ENCODE results near the gene EIF5.
A peak's percentile ranks its signal among the peaks of the same experiment; 100 is the strongest.

Gene EIF5

DNA sequence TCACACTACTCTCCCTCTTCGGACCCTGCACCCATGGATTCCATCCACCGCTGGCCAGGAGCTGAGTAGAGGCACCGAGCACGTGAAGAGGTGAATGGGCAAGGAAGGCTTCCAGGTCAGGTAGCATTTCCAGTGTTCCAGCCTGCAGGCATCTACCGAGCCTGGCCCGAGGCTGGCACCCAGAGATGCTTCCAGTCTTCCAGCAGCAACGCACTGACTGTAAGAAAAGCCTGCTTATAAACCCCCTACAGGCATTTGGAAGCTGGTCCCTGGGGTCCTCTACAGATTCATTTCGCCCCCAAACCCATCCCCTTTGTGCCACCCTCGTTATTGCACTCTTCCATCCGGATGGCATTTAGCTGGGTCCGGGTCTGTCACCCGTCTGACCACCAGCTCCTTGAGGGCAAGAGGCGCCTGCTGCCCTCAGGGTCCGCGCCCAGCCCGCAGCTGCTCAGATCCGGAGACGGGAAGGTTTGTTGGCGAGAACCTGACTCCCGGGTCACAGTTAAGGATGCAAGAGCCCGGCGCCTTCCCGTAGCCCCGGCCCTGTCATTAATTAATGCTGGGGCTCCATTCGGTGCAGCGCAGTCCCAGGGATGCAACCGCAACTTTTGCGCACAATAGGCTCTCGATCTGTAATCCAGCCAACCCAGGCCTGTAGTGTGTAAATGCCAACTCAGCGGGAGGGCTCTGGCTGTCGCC is 50.6 kb downstream of the EIF5 start (continued):
- TF ChIP-seq, protein P1, sequence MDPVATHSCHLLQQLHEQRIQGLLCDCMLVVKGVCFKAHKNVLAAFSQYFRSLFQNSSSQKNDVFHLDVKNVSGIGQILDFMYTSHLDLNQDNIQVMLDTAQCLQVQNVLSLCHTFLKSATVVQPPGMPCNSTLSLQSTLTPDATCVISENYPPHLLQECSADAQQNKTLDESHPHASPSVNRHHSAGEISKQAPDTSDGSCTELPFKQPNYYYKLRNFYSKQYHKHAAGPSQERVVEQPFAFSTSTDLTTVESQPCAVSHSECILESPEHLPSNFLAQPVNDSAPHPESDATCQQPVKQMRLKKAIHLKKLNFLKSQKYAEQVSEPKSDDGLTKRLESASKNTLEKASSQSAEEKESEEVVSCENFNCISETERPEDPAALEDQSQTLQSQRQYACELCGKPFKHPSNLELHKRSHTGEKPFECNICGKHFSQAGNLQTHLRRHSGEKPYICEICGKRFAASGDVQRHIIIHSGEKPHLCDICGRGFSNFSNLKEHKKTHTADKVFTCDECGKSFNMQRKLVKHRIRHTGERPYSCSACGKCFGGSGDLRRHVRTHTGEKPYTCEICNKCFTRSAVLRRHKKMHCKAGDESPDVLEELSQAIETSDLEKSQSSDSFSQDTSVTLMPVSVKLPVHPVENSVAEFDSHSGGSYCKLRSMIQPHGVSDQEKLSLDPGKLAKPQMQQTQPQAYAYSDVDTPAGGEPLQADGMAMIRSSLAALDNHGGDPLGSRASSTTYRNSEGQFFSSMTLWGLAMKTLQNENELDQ (tag by site-specific recombination; IDR thresholded peaks at IDR 0.05; ENCODE audit: low read depth): no peak
- TF ChIP-seq, protein P2, sequence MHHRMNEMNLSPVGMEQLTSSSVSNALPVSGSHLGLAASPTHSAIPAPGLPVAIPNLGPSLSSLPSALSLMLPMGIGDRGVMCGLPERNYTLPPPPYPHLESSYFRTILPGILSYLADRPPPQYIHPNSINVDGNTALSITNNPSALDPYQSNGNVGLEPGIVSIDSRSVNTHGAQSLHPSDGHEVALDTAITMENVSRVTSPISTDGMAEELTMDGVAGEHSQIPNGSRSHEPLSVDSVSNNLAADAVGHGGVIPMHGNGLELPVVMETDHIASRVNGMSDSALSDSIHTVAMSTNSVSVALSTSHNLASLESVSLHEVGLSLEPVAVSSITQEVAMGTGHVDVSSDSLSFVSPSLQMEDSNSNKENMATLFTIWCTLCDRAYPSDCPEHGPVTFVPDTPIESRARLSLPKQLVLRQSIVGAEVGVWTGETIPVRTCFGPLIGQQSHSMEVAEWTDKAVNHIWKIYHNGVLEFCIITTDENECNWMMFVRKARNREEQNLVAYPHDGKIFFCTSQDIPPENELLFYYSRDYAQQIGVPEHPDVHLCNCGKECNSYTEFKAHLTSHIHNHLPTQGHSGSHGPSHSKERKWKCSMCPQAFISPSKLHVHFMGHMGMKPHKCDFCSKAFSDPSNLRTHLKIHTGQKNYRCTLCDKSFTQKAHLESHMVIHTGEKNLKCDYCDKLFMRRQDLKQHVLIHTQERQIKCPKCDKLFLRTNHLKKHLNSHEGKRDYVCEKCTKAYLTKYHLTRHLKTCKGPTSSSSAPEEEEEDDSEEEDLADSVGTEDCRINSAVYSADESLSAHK (tag by site-specific recombination; IDR thresholded peaks at IDR 0.05): 0 out of 2 replicates have a peak, but pooled peaks have one; percentile 14
- no peak for TF ChIP-seq RBAK (tag by site-specific recombination; IDR thresholded peaks at IDR 0.05)
- TF ChIP-seq, protein P3, sequence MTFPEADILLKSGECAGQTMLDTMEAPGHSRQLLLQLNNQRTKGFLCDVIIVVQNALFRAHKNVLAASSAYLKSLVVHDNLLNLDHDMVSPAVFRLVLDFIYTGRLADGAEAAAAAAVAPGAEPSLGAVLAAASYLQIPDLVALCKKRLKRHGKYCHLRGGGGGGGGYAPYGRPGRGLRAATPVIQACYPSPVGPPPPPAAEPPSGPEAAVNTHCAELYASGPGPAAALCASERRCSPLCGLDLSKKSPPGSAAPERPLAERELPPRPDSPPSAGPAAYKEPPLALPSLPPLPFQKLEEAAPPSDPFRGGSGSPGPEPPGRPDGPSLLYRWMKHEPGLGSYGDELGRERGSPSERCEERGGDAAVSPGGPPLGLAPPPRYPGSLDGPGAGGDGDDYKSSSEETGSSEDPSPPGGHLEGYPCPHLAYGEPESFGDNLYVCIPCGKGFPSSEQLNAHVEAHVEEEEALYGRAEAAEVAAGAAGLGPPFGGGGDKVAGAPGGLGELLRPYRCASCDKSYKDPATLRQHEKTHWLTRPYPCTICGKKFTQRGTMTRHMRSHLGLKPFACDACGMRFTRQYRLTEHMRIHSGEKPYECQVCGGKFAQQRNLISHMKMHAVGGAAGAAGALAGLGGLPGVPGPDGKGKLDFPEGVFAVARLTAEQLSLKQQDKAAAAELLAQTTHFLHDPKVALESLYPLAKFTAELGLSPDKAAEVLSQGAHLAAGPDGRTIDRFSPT (tag by site-specific recombination; IDR thresholded peaks at IDR 0.05): no peak
- TF ChIP-seq ZNF600 (tag by site-specific recombination; IDR thresholded peaks at IDR 0.05): no peak
- TF ChIP-seq, protein P4, sequence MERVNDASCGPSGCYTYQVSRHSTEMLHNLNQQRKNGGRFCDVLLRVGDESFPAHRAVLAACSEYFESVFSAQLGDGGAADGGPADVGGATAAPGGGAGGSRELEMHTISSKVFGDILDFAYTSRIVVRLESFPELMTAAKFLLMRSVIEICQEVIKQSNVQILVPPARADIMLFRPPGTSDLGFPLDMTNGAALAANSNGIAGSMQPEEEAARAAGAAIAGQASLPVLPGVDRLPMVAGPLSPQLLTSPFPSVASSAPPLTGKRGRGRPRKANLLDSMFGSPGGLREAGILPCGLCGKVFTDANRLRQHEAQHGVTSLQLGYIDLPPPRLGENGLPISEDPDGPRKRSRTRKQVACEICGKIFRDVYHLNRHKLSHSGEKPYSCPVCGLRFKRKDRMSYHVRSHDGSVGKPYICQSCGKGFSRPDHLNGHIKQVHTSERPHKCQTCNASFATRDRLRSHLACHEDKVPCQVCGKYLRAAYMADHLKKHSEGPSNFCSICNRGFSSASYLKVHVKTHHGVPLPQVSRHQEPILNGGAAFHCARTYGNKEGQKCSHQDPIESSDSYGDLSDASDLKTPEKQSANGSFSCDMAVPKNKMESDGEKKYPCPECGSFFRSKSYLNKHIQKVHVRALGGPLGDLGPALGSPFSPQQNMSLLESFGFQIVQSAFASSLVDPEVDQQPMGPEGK (tag by site-specific recombination; IDR thresholded peaks at IDR 0.05): no peak
- TF ChIP-seq YY1 (tag by site-specific recombination; IDR thresholded peaks at IDR 0.05): no peak
- peak; percentile 91 for TF ChIP-seq ZBTB20 (tag by site-specific recombination; IDR thresholded peaks at IDR 0.05)
- TF ChIP-seq GLI4 (tag by site-specific recombination; IDR thresholded peaks at IDR 0.05): no peak
- TF ChIP-seq, protein P5, sequence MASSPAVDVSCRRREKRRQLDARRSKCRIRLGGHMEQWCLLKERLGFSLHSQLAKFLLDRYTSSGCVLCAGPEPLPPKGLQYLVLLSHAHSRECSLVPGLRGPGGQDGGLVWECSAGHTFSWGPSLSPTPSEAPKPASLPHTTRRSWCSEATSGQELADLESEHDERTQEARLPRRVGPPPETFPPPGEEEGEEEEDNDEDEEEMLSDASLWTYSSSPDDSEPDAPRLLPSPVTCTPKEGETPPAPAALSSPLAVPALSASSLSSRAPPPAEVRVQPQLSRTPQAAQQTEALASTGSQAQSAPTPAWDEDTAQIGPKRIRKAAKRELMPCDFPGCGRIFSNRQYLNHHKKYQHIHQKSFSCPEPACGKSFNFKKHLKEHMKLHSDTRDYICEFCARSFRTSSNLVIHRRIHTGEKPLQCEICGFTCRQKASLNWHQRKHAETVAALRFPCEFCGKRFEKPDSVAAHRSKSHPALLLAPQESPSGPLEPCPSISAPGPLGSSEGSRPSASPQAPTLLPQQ (tag by site-specific recombination; IDR thresholded peaks at IDR 0.05): peak; percentile 45; the same call in 1 of the 2 replicates
- TF ChIP-seq ZNF843 (tag by site-specific recombination; IDR thresholded peaks at IDR 0.05): no peak
- peak; percentile 83 for TF ChIP-seq ZNF335 (tag by site-specific recombination; conservative IDR thresholded peaks at IDR 0.05)
- TF ChIP-seq ZNF549 (tag by site-specific recombination; IDR thresholded peaks at IDR 0.05): no peak
- no peak for TF ChIP-seq ZNF555 (tag by site-specific recombination; conservative IDR thresholded peaks at IDR 0.05)
- TF ChIP-seq ZBTB7A (tag by site-specific recombination; IDR thresholded peaks at IDR 0.05; ENCODE audit: low read depth): 0 out of 2 replicates have a peak, but pooled peaks have one; percentile 45
- TF ChIP-seq, protein P6, sequence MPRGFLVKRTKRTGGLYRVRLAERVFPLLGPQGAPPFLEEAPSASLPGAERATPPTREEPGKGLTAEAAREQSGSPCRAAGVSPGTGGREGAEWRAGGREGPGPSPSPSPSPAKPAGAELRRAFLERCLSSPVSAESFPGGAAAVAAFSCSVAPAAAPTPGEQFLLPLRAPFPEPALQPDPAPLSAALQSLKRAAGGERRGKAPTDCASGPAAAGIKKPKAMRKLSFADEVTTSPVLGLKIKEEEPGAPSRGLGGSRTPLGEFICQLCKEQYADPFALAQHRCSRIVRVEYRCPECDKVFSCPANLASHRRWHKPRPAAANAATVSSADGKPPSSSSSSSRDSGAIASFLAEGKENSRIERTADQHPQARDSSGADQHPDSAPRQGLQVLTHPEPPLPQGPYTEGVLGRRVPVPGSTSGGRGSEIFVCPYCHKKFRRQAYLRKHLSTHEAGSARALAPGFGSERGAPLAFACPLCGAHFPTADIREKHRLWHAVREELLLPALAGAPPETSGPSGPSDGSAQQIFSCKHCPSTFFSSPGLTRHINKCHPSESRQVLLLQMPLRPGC (tag by site-specific recombination; IDR thresholded peaks at IDR 0.05): no peak
- TF ChIP-seq, protein P7, sequence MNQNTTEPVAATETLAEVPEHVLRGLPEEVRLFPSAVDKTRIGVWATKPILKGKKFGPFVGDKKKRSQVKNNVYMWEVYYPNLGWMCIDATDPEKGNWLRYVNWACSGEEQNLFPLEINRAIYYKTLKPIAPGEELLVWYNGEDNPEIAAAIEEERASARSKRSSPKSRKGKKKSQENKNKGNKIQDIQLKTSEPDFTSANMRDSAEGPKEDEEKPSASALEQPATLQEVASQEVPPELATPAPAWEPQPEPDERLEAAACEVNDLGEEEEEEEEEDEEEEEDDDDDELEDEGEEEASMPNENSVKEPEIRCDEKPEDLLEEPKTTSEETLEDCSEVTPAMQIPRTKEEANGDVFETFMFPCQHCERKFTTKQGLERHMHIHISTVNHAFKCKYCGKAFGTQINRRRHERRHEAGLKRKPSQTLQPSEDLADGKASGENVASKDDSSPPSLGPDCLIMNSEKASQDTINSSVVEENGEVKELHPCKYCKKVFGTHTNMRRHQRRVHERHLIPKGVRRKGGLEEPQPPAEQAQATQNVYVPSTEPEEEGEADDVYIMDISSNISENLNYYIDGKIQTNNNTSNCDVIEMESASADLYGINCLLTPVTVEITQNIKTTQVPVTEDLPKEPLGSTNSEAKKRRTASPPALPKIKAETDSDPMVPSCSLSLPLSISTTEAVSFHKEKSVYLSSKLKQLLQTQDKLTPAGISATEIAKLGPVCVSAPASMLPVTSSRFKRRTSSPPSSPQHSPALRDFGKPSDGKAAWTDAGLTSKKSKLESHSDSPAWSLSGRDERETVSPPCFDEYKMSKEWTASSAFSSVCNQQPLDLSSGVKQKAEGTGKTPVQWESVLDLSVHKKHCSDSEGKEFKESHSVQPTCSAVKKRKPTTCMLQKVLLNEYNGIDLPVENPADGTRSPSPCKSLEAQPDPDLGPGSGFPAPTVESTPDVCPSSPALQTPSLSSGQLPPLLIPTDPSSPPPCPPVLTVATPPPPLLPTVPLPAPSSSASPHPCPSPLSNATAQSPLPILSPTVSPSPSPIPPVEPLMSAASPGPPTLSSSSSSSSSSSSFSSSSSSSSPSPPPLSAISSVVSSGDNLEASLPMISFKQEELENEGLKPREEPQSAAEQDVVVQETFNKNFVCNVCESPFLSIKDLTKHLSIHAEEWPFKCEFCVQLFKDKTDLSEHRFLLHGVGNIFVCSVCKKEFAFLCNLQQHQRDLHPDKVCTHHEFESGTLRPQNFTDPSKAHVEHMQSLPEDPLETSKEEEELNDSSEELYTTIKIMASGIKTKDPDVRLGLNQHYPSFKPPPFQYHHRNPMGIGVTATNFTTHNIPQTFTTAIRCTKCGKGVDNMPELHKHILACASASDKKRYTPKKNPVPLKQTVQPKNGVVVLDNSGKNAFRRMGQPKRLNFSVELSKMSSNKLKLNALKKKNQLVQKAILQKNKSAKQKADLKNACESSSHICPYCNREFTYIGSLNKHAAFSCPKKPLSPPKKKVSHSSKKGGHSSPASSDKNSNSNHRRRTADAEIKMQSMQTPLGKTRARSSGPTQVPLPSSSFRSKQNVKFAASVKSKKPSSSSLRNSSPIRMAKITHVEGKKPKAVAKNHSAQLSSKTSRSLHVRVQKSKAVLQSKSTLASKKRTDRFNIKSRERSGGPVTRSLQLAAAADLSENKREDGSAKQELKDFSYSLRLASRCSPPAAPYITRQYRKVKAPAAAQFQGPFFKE (tag by site-specific recombination; IDR thresholded peaks at IDR 0.05; ENCODE audit: borderline replicate concordance): no peak
- no peak for TF ChIP-seq ZNF670 (tag by site-specific recombination; IDR thresholded peaks at IDR 0.05; ENCODE audit: low read depth)
- TF ChIP-seq ZBTB17 (tag by site-specific recombination; IDR thresholded peaks at IDR 0.05): peak; percentile 95; the same call in 1 of the 2 replicates
- no peak for TF ChIP-seq ZNF140 (tag by site-specific recombination; IDR thresholded peaks at IDR 0.05)
